ENCODE results near the gene L1TD1. TPM values are rescaled to one million over a fixed set of nuclear protein-coding genes. Genes with fewer than 3 reads are reported as not detected.
"Not testable (repeated sequence)": the region's sequence is repeated elsewhere in the genome, so short reads cannot be mapped to it uniquely, and the experiment has no call there.

Gene L1TD1
- total RNA-seq, 1 donor from 2014 or later = 5.5 TPM

- no peak for DNase-seq (ENCODE audit: low spot score in 2 of 2, unreplicated experiment in 2 of 2)
- Mint-ChIP-seq H3K27ac (no peak overlapping the region), H3K27me3 (ENCODE audit: low read depth) (no peaks in the 10 kb centered on the region), H3K4me1 (peaks cover 43% of the 10 kb centered on the region), H3K4me3 (no peak overlapping the region), H3K9me3 (no peaks in the 10 kb centered on the region), H3K36me3 (no peaks in the 10 kb centered on the region)
- no peak for TF ChIP-seq CTCF (IDR thresholded peaks at IDR 0.05; ENCODE audit: unreplicated experiment)
These were observed 17.9 kb upstream of the L1TD1 start for GRCh38 chr1:62176597-62177312.

DNA sequence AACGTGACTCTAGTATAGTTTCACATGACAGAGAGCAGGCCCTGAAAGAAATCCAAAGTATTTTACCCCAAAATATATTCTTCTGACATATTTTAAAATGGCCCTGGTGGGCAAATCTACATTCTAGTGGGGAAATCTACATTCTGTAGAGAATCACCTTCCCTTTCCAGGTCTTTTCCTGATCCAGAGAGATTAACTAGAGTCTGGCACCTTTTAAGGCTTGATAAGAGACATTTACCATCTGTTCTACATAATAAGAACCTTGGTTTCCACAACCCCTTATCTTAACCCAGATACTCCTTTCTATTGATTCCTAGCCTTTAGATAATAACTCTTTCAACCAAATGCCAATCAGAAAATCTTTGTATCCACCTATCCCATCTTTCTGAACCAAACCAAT, 17.0 kb upstream of the L1TD1 start:
- no peak overlapping the region for H3K27ac Mint-ChIP-seq
- no peaks in the 10 kb centered on the region for H3K9me3 Mint-ChIP-seq
- TF ChIP-seq CTCF (IDR thresholded peaks at IDR 0.05; ENCODE audit: unreplicated experiment) = no peak
- H3K36me3 Mint-ChIP-seq = no peaks in the 10 kb centered on the region
- H3K4me1 Mint-ChIP-seq = peaks cover 49% of the 10 kb centered on the region
- H3K4me3 Mint-ChIP-seq = no peak overlapping the region
- no peak for DNase-seq (ENCODE audit: low spot score in 2 of 2, unreplicated experiment in 2 of 2)
- no peaks in the 10 kb centered on the region for H3K27me3 Mint-ChIP-seq (ENCODE audit: low read depth)

DNA sequence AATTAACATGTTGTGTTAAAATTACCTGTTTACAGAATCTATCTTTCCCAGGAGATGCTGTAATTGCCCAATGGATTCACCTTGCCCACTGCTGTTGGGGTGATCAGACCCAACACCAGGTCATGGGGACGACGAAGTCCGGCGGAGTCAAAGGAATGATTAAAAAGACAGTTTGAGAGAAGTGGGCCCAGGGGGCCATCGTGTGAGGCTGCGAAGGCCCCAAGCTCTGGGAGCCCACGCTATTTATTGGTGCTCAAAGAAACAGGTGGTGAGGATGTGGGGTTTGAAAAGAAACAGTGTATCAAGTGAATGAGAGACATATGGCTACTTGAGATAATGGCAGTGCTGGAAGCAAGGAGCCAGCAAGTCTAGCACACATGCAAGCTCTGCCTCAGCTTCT, 16.3 kb upstream of the L1TD1 start:
- DNase-seq (ENCODE audit: low spot score in 2 of 2, unreplicated experiment in 2 of 2) = no peak
- H3K27me3 Mint-ChIP-seq (ENCODE audit: low read depth) = no peaks in the 10 kb centered on the region
- no peak overlapping the region for H3K4me3 Mint-ChIP-seq
- H3K27ac Mint-ChIP-seq = no peak overlapping the region
- no peaks in the 10 kb centered on the region for H3K36me3 Mint-ChIP-seq
- peaks cover 55% of the 10 kb centered on the region for H3K4me1 Mint-ChIP-seq
- no peaks in the 10 kb centered on the region for H3K9me3 Mint-ChIP-seq
- TF ChIP-seq CTCF (IDR thresholded peaks at IDR 0.05; ENCODE audit: unreplicated experiment) = no peak

GRCh38 chr1:62180054-62180453, 14.6 kb upstream of the L1TD1 start:
- H3K4me1 Mint-ChIP-seq = peaks cover 67% of the 10 kb centered on the region
- not testable (repeated sequence) for H3K9me3 Mint-ChIP-seq, H3K4me3 Mint-ChIP-seq

GRCh38 chr1:62180639-62181038, 14.0 kb upstream of the L1TD1 start:
- peak overlapping the region; percentile 58 for H3K27ac Mint-ChIP-seq
- DNase-seq (ENCODE audit: low spot score in 2 of 2, unreplicated experiment in 2 of 2) = no peak
- no peak overlapping the region for H3K4me3 Mint-ChIP-seq
- no peaks in the 10 kb centered on the region for H3K27me3 Mint-ChIP-seq (ENCODE audit: low read depth)
- peaks cover 67% of the 10 kb centered on the region for H3K4me1 Mint-ChIP-seq
- H3K9me3 Mint-ChIP-seq = no peaks in the 10 kb centered on the region
- H3K36me3 Mint-ChIP-seq = no peaks in the 10 kb centered on the region
- TF ChIP-seq CTCF (IDR thresholded peaks at IDR 0.05; ENCODE audit: unreplicated experiment) = no peak

More at GRCh38 chr1:62180054-62180453, 14.6 kb upstream of the L1TD1 start:
- H3K36me3 Mint-ChIP-seq; DNase-seq (ENCODE audit: low spot score in 2 of 2, unreplicated experiment in 2 of 2); H3K27me3 Mint-ChIP-seq (ENCODE audit: low read depth): not testable (repeated sequence)
- H3K27ac Mint-ChIP-seq = peak overlapping the region; percentile 1

DNA sequence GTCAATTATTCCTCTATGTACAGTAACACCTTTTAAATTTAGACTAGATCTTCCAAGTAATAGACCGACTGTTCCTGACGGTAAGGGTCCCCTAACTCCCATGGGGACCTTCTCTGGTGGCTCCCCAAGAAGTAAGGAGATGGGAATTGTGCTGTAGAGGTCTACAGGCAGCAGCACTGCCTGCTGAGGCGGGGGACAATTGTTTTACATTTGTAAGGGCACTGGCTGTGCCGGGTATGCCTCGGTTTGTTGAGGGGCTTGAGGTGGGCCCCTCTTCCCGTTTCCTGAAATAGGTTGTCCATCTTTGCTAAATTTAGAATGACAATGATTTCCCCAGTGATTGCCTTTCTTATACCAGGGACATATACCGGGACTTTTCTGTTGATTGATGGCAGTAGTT, 13.1 kb upstream of the L1TD1 start:
- peak overlapping the region; percentile 60 for H3K27ac Mint-ChIP-seq
- peaks cover 67% of the 10 kb centered on the region for H3K4me1 Mint-ChIP-seq

GRCh38 chr1:62182157-62182556, 12.5 kb upstream of the L1TD1 start:
- not testable (repeated sequence) for H3K9me3 Mint-ChIP-seq; H3K36me3 Mint-ChIP-seq; DNase-seq (ENCODE audit: low spot score in 2 of 2, unreplicated experiment in 2 of 2); H3K4me3 Mint-ChIP-seq; H3K27ac Mint-ChIP-seq; H3K27me3 Mint-ChIP-seq (ENCODE audit: low read depth)
- H3K4me1 Mint-ChIP-seq = peaks cover 67% of the 10 kb centered on the region

More for the DNA sequence above, 13.1 kb upstream of the L1TD1 start:
- TF ChIP-seq CTCF (IDR thresholded peaks at IDR 0.05; ENCODE audit: unreplicated experiment) = no peak
- H3K9me3 Mint-ChIP-seq = no peaks in the 10 kb centered on the region
- no peaks in the 10 kb centered on the region for H3K36me3 Mint-ChIP-seq
- no peaks in the 10 kb centered on the region for H3K27me3 Mint-ChIP-seq (ENCODE audit: low read depth)
- H3K4me3 Mint-ChIP-seq = no peak overlapping the region
- no peak for DNase-seq (ENCODE audit: low spot score in 2 of 2, unreplicated experiment in 2 of 2)

DNA sequence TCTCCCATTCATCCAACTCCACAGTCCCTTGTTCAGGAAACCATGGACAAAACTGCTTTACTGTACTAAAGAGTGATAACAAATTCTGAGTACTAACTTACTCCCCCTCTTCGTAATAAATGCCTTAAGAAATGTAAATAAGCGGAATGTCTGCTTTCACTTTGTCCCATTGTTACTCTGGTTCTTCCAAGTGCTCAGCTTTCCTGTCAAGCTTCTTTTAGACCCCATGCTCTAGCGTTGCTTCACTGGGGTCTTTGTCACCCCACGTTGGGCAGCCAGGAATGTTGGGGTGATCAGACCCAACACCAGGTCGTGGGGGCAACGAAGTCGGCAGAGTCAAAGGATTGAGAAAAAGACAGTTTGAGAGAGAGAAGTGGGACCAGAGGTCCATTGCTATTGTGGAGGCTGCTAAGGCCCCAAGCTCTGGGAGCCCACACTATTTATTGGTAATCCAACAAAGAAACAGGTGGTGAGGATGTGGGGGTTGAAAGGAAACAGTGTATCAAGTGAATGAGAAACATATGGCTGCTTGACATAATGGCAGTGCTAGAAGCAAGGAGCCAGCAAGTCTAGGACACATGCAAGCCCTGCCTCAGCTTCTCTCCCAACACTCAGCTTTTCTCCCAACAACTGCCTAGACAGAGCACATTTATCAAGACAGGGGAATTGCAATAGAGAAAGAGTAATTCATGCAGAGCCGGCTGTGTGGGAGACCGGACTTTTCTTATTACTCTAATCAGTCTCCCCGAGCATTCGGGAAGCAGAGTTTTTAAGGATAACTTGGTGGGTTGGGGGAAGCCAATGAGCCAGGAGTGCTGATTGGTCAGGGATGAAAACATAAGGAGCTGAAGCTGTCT, 11.3 kb upstream of the L1TD1 start:
- not testable (repeated sequence) for H3K27me3 Mint-ChIP-seq (ENCODE audit: low read depth); H3K9me3 Mint-ChIP-seq; H3K4me3 Mint-ChIP-seq; DNase-seq (ENCODE audit: low spot score in 2 of 2, unreplicated experiment in 2 of 2); H3K36me3 Mint-ChIP-seq
- Mint-ChIP-seq H3K27ac (peak overlapping the region; percentile 21), H3K4me1 (peaks cover 55% of the 10 kb centered on the region)

All from mesothelial cell of epicardium (in vitro differentiated cells).